K562 (cell line): ENCODE results near the gene LBR. TPM values are rescaled to one million over a fixed set of nuclear protein-coding genes. Genes with fewer than 3 reads are reported as not detected.
A peak's percentile ranks its signal among the peaks of the same experiment; 100 is the strongest.

Source experiments
- EP300 ChIP-seq: IDR thresholded peaks from 2 replicates; pipeline ENCODE4 v1.6.1; 2012; ENCODE audit warnings: low read length, improper control_type of control experiment
- GATA2 ChIP-seq: sonication (generic); formaldehyde crosslinking; IDR thresholded peaks from 2 replicates; pipeline ENCODE4 v1.4.0; 2020; ENCODE audit warnings: mild to moderate bottlenecking, missing genetic modification reagents
- MCM5 ChIP-seq: fragments of 450-650 bp; IDR thresholded peaks from 2 replicates; pipeline ENCODE4 v1.6.1; 2016; ENCODE audit warnings: low read depth
- MIER1 ChIP-seq: fragments of 450-650 bp; IDR thresholded peaks from 2 replicates; pipeline ENCODE4 v1.6.1; 2016; ENCODE audit warnings: antibody characterized with exemption, mild to moderate bottlenecking, low read depth
- NFE2L1 ChIP-seq: fragments of 450-650 bp; IDR thresholded peaks from 2 replicates; pipeline ENCODE4 v1.6.1; 2016; ENCODE audit warnings: missing genetic modification characterization, low read depth, mild to moderate bottlenecking, missing compliant biosample characterization, moderate library complexity, borderline replicate concordance
- RHOXF2B ChIP-seq: fragments of 250-450 bp; sonication (Bioruptor Pico); conservative IDR thresholded peaks from 2 replicates; pipeline ENCODE4 v1.5.1; 2021
- STAT5A ChIP-seq: IDR thresholded peaks from 2 replicates; pipeline ENCODE4 v1.6.1; 2012; ENCODE audit warnings: low read length, inconsistent platforms, borderline replicate concordance
- TARDBP ChIP-seq: fragments of 450-650 bp; IDR thresholded peaks from 2 replicates; pipeline ENCODE4 v1.6.1; 2016
- ZKSCAN3 ChIP-seq: fragments of 250-450 bp; sonication (Bioruptor Pico); IDR thresholded peaks from 2 replicates; pipeline ENCODE4 v1.4.0; 2020
- ZNF589 ChIP-seq: fragments of 200-800 bp; sonication (Bioruptor generic); IDR thresholded peaks from 2 replicates; pipeline ENCODE4 v1.6.1; 2016; ENCODE audit warnings: low read depth, missing genetic modification characterization, missing compliant biosample characterization
- ZNF785 ChIP-seq: fragments of 250-450 bp; sonication (Bioruptor Pico); IDR thresholded peaks from 2 replicates; pipeline ENCODE4 v1.4.0; 2020; ENCODE audit warnings: mild to moderate bottlenecking
- ZZZ3 ChIP-seq: fragments of 450-650 bp; IDR thresholded peaks from 2 replicates; pipeline ENCODE4 v1.6.1; 2016; ENCODE audit warnings: antibody characterized with exemption, mild to moderate bottlenecking, moderate library complexity
- polyA plus RNA-seq, 8 experiments: library from polyadenylated mRNA; depleted of rRNA in 4 of 8; stranded (reverse) in 5 of 8; unstranded in 3 of 8; fragments of >200 nt; fragmentation: Nextera tagmentation in 2 of 8; fragmentation: Illumina TruSeq in 1 of 8; extraction: Ambion mirVana in 2 of 8; extraction: Trizol in 1 of 8; gene quantifications; 2 replicates each; pipeline versions ENCODE4 v1.2.1 to v1.2.3, GENCODE V29; 2011 to 2014; ENCODE audit warnings: inconsistent platforms in 1 of 8, missing spikeins in 1 of 8
- total RNA-seq, 7 experiments: library from RNA; depleted of rRNA in 6 of 7; stranded (reverse); fragments of >200 nt in 6 of 7; fragmentation: Illumina TruSeq in 2 of 7; extraction: Trizol in 2 of 7; gene quantifications; 2 replicates each; pipeline versions ENCODE4 v1.2.1 to v1.2.3, GENCODE V29; 2011 to 2021; ENCODE audit warnings: low replicate concordance in 1 of 7
- TF ChIP-seq, protein P1 (sequence below): sonication (generic); formaldehyde crosslinking; IDR thresholded peaks from 2 replicates; pipeline ENCODE4 v1.8.1; 2023; ENCODE audit warnings: mild to moderate bottlenecking, missing genetic modification reagents
- TF ChIP-seq, protein P2 (sequence below): fragments of 250-450 bp; sonication (Bioruptor Pico); IDR thresholded peaks from 2 replicates; pipeline ENCODE4 v1.5.0; 2020; ENCODE audit warnings: mild to moderate bottlenecking
- TF ChIP-seq, protein P3 (sequence below): IDR thresholded peaks from 2 replicates; pipeline ENCODE4 v1.6.1; 2016; ENCODE audit warnings: missing genetic modification characterization, missing compliant biosample characterization
- TF ChIP-seq, protein P4 (sequence below), 2 experiments: fragments of 450-650 bp in 1 of 2; IDR thresholded peaks; 2 replicates each; pipeline ENCODE4 v1.6.1; 2011 to 2017; ENCODE audit warnings: low read depth in 2 of 2, antibody characterized with exemption in 1 of 2, borderline replicate concordance in 1 of 2, low read length in 1 of 2, mild to moderate bottlenecking in 1 of 2, mixed read lengths in 1 of 2; ENCODE audit not compliant: control insufficient read depth in 1 of 2
- TF ChIP-seq, protein P5 (sequence below): fragments of 150-350 bp; conservative IDR thresholded peaks from 2 replicates; pipeline ENCODE4 v1.6.1; 2014; ENCODE audit warnings: low read length

LBR gene
- total and polyA plus RNA-seq, 9 of the 15 experiments (the other 6 are each of a cell fraction or from before 2014, with no cell fraction given) = 102 to 229 (median 197) TPM

DNA sequence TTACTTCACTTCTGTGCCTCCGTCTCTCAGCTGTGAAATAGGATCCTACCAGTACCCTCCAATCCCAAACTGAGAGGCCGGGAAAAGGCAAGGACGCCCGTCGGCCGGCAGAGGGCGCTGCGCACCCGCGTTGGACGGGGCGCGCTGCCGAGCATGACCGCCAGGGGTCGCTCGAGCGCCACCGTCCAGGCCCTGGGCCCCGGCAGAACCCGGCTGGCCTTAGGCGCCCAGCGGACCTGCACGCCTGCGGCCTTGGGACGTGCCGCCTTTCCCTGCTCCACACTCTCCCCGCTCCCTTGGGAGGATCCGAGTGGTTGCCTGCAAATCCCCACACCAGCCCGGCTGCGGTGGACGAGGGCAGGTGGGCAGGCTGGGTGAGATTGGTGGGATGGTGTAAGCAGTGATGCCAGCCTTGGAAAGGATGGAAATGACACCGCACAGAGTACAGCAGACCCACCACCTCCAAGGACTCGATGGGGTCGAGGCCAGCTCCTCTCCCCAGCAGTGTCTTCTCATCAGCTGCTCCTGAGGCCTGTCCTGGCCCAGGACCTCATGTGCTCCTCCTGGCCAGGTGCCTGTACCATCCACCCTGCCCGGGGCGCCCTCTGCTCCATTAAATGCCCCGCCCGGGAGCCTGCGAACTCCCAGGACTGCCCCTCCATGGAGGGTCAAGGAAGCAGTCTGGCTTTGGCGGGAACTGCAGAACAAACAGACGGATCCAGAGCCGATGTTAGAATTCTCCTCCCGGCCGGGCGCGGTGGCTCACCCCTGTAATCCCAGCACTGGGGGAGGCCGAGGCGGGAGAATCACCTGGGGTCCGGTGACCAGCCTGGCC lies 47.4 kb upstream of the LBR start (continued):
- TF ChIP-seq, protein P1, sequence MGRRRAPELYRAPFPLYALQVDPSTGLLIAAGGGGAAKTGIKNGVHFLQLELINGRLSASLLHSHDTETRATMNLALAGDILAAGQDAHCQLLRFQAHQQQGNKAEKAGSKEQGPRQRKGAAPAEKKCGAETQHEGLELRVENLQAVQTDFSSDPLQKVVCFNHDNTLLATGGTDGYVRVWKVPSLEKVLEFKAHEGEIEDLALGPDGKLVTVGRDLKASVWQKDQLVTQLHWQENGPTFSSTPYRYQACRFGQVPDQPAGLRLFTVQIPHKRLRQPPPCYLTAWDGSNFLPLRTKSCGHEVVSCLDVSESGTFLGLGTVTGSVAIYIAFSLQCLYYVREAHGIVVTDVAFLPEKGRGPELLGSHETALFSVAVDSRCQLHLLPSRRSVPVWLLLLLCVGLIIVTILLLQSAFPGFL (CRISPR knock-in tag) = no peak
- TF ChIP-seq MIER1 (no peak), EP300 (no peak), NFE2L1 (tag) (no peak), STAT5A (no peak), MCM5 (no peak), ZKSCAN3 (CRISPR knock-in tag) (no peak), TARDBP (peak; percentile 65; the same call in 1 of the 2 replicates), ZNF589 (CRISPR knock-in tag) (no peak), GATA2 (CRISPR knock-in tag) (no peak), ZNF785 (CRISPR knock-in tag) (no peak), ZZZ3 (no peak), RHOXF2B (CRISPR knock-in tag) (no peak)
- TF ChIP-seq, protein P2, sequence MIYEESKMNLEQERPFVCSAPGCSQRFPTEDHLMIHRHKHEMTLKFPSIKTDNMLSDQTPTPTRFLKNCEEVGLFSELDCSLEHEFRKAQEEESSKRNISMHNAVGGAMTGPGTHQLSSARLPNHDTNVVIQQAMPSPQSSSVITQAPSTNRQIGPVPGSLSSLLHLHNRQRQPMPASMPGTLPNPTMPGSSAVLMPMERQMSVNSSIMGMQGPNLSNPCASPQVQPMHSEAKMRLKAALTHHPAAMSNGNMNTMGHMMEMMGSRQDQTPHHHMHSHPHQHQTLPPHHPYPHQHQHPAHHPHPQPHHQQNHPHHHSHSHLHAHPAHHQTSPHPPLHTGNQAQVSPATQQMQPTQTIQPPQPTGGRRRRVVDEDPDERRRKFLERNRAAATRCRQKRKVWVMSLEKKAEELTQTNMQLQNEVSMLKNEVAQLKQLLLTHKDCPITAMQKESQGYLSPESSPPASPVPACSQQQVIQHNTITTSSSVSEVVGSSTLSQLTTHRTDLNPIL (CRISPR knock-in tag) = no peak
- TF ChIP-seq, protein P3, sequence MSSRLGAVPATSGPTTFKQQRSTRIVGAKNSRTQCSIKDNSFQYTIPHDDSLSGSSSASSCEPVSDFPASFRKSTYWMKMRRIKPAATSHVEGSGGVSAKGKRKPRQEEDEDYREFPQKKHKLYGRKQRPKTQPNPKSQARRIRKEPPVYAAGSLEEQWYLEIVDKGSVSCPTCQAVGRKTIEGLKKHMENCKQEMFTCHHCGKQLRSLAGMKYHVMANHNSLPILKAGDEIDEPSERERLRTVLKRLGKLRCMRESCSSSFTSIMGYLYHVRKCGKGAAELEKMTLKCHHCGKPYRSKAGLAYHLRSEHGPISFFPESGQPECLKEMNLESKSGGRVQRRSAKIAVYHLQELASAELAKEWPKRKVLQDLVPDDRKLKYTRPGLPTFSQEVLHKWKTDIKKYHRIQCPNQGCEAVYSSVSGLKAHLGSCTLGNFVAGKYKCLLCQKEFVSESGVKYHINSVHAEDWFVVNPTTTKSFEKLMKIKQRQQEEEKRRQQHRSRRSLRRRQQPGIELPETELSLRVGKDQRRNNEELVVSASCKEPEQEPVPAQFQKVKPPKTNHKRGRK (tag) = no peak
- TF ChIP-seq, protein P4, sequence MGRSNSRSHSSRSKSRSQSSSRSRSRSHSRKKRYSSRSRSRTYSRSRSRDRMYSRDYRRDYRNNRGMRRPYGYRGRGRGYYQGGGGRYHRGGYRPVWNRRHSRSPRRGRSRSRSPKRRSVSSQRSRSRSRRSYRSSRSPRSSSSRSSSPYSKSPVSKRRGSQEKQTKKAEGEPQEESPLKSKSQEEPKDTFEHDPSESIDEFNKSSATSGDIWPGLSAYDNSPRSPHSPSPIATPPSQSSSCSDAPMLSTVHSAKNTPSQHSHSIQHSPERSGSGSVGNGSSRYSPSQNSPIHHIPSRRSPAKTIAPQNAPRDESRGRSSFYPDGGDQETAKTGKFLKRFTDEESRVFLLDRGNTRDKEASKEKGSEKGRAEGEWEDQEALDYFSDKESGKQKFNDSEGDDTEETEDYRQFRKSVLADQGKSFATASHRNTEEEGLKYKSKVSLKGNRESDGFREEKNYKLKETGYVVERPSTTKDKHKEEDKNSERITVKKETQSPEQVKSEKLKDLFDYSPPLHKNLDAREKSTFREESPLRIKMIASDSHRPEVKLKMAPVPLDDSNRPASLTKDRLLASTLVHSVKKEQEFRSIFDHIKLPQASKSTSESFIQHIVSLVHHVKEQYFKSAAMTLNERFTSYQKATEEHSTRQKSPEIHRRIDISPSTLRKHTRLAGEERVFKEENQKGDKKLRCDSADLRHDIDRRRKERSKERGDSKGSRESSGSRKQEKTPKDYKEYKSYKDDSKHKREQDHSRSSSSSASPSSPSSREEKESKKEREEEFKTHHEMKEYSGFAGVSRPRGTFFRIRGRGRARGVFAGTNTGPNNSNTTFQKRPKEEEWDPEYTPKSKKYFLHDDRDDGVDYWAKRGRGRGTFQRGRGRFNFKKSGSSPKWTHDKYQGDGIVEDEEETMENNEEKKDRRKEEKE (IDR thresholded peaks at IDR 0.05; ENCODE audit: borderline replicate concordance in 1 of 2, control insufficient read depth in 1 of 2, low read depth in 2 of 2, low read length in 1 of 2) = no peak
- TF ChIP-seq, protein P5, sequence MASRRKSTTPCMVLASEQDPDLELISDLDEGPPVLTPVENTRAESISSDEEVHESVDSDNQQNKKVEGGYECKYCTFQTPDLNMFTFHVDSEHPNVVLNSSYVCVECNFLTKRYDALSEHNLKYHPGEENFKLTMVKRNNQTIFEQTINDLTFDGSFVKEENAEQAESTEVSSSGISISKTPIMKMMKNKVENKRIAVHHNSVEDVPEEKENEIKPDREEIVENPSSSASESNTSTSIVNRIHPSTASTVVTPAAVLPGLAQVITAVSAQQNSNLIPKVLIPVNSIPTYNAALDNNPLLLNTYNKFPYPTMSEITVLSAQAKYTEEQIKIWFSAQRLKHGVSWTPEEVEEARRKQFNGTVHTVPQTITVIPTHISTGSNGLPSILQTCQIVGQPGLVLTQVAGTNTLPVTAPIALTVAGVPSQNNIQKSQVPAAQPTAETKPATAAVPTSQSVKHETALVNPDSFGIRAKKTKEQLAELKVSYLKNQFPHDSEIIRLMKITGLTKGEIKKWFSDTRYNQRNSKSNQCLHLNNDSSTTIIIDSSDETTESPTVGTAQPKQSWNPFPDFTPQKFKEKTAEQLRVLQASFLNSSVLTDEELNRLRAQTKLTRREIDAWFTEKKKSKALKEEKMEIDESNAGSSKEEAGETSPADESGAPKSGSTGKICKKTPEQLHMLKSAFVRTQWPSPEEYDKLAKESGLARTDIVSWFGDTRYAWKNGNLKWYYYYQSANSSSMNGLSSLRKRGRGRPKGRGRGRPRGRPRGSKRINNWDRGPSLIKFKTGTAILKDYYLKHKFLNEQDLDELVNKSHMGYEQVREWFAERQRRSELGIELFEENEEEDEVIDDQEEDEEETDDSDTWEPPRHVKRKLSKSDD = peak; percentile 72; the same call in 1 of the 2 replicates
